Sigmoid colon (tissue), 7 donors: ENCODE measurements around the gene ZFYVE26. TPM values are rescaled to one million over a fixed set of nuclear protein-coding genes. Genes with fewer than 3 reads are reported as not detected.

Source experiments
- DNase-seq: peaks from one replicate; pipeline ENCODE4 v3.0.0-alpha.2; 2019
- H3K27ac ChIP-seq, 4 donors: fragments of 200-600 bp; sonication (generic); one replicate each; pipeline ENCODE4 v1.5.1; 2016 to 2019; ENCODE audit warnings: mild to moderate bottlenecking in 1 of 4
- H3K27me3 ChIP-seq, 3 donors: fragments of 200-600 bp; sonication (generic); one replicate each; pipeline ENCODE4 v1.5.1; 2019; ENCODE audit warnings: mild to moderate bottlenecking in 1 of 3
- H3K36me3 ChIP-seq, 4 donors: fragments of 200-600 bp; sonication (generic); one replicate each; pipeline ENCODE4 v1.5.1; 2016 to 2019
- H3K4me1 ChIP-seq, 4 donors: fragments of 200-600 bp; sonication (generic); one replicate each; pipeline ENCODE4 v1.5.1; 2017 to 2019
- H3K4me3 ChIP-seq, 4 donors: fragments of 200-600 bp; sonication (generic); one replicate each; pipeline ENCODE4 v1.5.1; 2017 to 2019; ENCODE audit warnings: mild to moderate bottlenecking in 2 of 4, moderate library complexity in 1 of 4
- H3K9me3 ChIP-seq, 4 donors: fragments of 200-600 bp in 3 of 4; sonication (generic) in 3 of 4; one replicate each; pipeline versions ENCODE4 v1.5.1 to v1.6.1; 2013 to 2019
- EP300 ChIP-seq, 4 donors: sonication (generic); formaldehyde crosslinking; IDR thresholded peaks; one replicate each; pipeline ENCODE4 v1.6.1; 2017; ENCODE audit warnings: antibody characterized with exemption in 4 of 4
- POLR2A ChIP-seq, 2 donors: fragments of 450-650 bp; IDR thresholded peaks; one replicate each; pipeline ENCODE4 v1.6.1; 2016; ENCODE audit warnings: antibody characterized with exemption in 2 of 2, mild to moderate bottlenecking in 2 of 2, moderate library complexity in 2 of 2
- POLR2AphosphoS5 ChIP-seq, 4 donors: sonication (generic); formaldehyde crosslinking; IDR thresholded peaks; one replicate each; pipeline ENCODE4 v1.6.1; 2017; ENCODE audit warnings: antibody characterized with exemption in 4 of 4
- WGBS, 2 donors: extraction: QIAGEN DNeasy Blood & Tissue Kit; methylation state at CpG; one replicate each; pipeline ENCODE4 v1.1.7; 2013; 5-methylcytosine and 5-hydroxymethylcytosine counted together
- intact Hi-C: fragments of 100-400 bp; cut with DNase I; formaldehyde crosslinking; loops from one replicate; pipeline ENCODE4 v1.15.1; 2023
- polyA plus RNA-seq, 3 donors: library from polyadenylated mRNA; stranded (reverse); fragments of 200-250 nt; gene quantifications; one replicate each; pipeline ENCODE4 v1.2.3, GENCODE V29; 2013
- total RNA-seq, 4 donors: library from RNA; depleted of rRNA; stranded (reverse); fragments of >200 nt; gene quantifications; one replicate each; pipeline ENCODE4 v1.1.0, GENCODE V29; 2016
- TF ChIP-seq, protein P1 (sequence below), 4 experiments: fragments of 450-650 bp in 3 of 4; fragments of 200-600 bp in 1 of 4; IDR thresholded peaks; one replicate each; pipeline ENCODE4 v1.5.1; 2016 to 2019; ENCODE audit warnings: antibody characterized with exemption in 4 of 4, mild to moderate bottlenecking in 3 of 4, moderate library complexity in 2 of 4
- donor health status: healthy with polysubstance abuse.
- donor health status: Bipolar disorder and iron deficiency.
- donor health status: healthy.

The ZFYVE26 gene
- total and polyA plus RNA-seq, 7 donors, result 1.8 to 48.7 (median 16.6) TPM

DNA sequence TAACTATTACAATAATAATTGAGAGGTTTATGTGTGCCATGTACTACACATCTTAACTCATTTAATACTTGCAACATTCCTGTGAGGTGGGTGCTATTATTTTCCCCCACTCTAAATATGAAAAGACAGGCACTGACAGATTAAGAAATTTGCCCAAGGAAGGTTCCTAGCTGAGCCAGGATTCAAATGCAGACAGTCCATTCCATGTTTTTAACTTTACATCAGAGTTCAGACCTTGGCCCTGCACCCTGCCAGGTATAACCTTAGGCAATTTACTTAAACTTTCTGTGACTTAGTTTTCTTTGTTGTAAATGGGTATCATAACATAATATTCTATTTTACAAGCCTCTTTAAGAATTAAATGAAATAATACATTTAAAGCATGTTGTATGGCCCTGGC is 88.1 kb downstream of the ZFYVE26 start:
- no peak for TF ChIP-seq POLR2AphosphoS5 (IDR thresholded peaks at IDR 0.05)
- Histone ChIP-seq H3K27me3 (no peaks in the 10 kb centered on the region), H3K4me3 (no peak overlapping the region), H3K36me3 (no peaks in the 10 kb centered on the region), H3K4me1 (no peaks in the 10 kb centered on the region), H3K27ac (no peak overlapping the region), H3K9me3 (no peaks in the 10 kb centered on the region)
- intact Hi-C loops, result no loop called here
- DNase-seq, result no peak

DNA sequence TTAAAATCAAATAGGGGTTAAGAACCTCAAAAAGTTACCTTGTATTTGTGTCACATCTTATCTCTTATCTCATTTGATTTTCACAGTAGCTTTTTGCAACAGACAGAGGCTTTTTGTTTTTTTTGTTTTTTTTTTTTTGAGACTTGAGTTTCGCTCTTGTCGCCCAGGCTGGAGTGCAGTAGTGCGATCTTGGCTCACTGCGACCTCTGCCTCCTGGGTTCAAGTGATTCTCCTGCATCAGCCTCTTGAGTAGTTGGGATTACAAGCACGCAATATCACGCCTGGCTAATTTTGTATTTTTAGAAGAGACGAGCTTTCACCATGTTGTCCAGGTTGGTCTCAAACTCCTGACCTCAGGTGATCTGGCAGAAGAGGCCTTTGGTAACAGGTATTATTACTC is 89.0 kb downstream of the ZFYVE26 start:
- intact Hi-C loops, result no loop called here
- TF ChIP-seq POLR2A (IDR thresholded peaks at IDR 0.05) (no peak), POLR2AphosphoS5 (IDR thresholded peaks at IDR 0.05) (no peak), EP300 (IDR thresholded peaks at IDR 0.05) (no peak)
- H3K4me3 ChIP-seq, result no peak overlapping the region
- DNase-seq, result no peak
- H3K27me3 ChIP-seq, result no peaks in the 10 kb centered on the region
- H3K9me3 ChIP-seq, result no peaks in the 10 kb centered on the region
- 97 to 98% methylated on average over 7 of the region's 7 CpGs for WGBS, 2 donors
- H3K4me1 ChIP-seq, result peaks cover 0 to 6% (median 3%) of the 10 kb centered on the region in 4 donors
- H3K36me3 ChIP-seq, result no peaks in the 10 kb centered on the region
- no peak overlapping the region for H3K27ac ChIP-seq

DNA sequence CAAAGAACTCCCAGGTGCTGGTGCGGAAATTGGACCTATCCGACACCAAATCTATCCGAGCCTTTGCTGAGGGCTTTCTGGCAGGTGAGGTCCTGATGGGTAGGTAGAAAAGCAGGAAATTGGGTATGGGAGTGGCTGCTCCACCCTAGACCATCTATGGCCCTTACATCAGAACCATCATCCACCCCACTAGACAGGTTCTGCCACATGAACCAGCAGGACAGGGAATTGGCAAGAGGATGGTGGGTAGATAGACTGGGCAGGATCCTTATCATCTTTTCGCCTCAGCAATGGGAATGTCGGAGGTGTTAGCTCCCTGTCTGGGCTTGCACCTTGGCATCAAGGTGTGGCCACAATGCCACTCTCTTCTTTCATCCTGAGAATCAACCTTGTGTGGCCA is 91.2 kb downstream of the ZFYVE26 start:
- Histone ChIP-seq H3K4me1 (peaks cover 0 to 12% (median 9%) of the 10 kb centered on the region in 4 donors), H3K9me3 (no peaks in the 10 kb centered on the region), H3K36me3 (no peaks in the 10 kb centered on the region), H3K4me3 (no peak overlapping the region), H3K27ac (no peak overlapping the region), H3K27me3 (no peaks in the 10 kb centered on the region)
- DNase-seq, result no peak
- 80 to 93% methylated on average over 5 of the region's 5 CpGs for WGBS, 2 donors
- no peak for TF ChIP-seq EP300 (IDR thresholded peaks at IDR 0.05)
- TF ChIP-seq, protein P1, sequence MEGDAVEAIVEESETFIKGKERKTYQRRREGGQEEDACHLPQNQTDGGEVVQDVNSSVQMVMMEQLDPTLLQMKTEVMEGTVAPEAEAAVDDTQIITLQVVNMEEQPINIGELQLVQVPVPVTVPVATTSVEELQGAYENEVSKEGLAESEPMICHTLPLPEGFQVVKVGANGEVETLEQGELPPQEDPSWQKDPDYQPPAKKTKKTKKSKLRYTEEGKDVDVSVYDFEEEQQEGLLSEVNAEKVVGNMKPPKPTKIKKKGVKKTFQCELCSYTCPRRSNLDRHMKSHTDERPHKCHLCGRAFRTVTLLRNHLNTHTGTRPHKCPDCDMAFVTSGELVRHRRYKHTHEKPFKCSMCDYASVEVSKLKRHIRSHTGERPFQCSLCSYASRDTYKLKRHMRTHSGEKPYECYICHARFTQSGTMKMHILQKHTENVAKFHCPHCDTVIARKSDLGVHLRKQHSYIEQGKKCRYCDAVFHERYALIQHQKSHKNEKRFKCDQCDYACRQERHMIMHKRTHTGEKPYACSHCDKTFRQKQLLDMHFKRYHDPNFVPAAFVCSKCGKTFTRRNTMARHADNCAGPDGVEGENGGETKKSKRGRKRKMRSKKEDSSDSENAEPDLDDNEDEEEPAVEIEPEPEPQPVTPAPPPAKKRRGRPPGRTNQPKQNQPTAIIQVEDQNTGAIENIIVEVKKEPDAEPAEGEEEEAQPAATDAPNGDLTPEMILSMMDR (IDR thresholded peaks at IDR 0.05), result no peak
- TF ChIP-seq POLR2AphosphoS5 (IDR thresholded peaks at IDR 0.05), result no peak
- no peak for TF ChIP-seq POLR2A (IDR thresholded peaks at IDR 0.05)
- intact Hi-C loops, result no loop called here

DNA sequence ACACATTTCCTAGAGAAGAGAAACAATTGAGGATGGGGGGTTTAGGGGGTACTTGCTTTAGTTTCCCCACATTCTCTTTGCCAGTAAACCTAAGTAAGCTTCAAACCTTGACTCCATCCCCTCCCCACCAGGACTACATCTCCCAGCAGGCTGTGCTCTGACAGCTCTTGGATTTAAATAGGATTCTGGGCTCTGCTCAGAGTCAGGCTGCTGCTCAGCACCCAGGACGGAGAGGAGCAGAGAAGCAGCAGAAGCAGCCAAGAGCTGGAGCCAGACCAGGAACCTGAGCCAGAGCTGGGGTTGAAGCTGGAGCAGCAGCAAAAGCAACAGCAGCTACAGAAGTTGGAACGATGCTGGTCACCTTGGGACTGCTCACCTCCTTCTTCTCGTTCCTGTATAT is 94.1 kb downstream of the ZFYVE26 start:
- H3K4me1 ChIP-seq, result peaks cover 0 to 12% (median 9%) of the 10 kb centered on the region in 4 donors
- 24 to 57% methylated on average over 3 of the region's 3 CpGs for WGBS, 2 donors
- peak overlapping the region in 2 of 4 donors; percentile 35 to 47 for H3K27ac ChIP-seq
- H3K27me3 ChIP-seq, result no peaks in the 10 kb centered on the region
- H3K9me3 ChIP-seq, result no peaks in the 10 kb centered on the region
- TF ChIP-seq POLR2AphosphoS5 (IDR thresholded peaks at IDR 0.05) (peak in 3 of 4 donors; percentile 10 to 61 (median 51)), EP300 (IDR thresholded peaks at IDR 0.05) (no peak), POLR2A (IDR thresholded peaks at IDR 0.05) (no peak)
- TF ChIP-seq, protein P1 (IDR thresholded peaks at IDR 0.05), result no peak
- peak; percentile 90 for DNase-seq
- no peaks in the 10 kb centered on the region for H3K36me3 ChIP-seq
- H3K4me3 ChIP-seq, result no peak overlapping the region
- intact Hi-C loops, result no loop called here

DNA sequence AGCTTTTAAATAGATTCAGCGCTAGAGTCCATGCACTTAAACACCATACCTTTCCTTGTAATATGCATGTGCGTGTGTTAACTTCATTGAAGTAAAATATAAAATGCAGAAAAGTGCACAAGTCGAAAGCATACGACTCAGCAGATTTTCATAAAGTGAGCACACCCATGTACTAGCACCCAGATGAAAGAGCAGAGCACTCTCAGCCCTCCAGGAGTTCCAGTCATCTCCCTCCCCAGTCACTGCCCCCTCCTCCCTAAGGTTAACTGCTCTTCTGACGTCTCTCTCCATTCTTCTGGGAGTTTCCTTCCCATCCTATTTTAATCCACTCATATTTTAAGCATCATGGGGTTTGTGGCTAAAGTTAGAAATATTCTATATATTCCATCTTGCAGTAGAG is 94.5 kb downstream of the ZFYVE26 start:
- Histone ChIP-seq H3K4me3 (no peak overlapping the region), H3K4me1 (peaks cover 0 to 12% (median 9%) of the 10 kb centered on the region in 4 donors)
- WGBS, 2 donors, result 72 to 75% methylated on average over 5 of the region's 5 CpGs

More for the DNA sequence above, 94.5 kb downstream of the ZFYVE26 start:
- no peak for TF ChIP-seq EP300 (IDR thresholded peaks at IDR 0.05)
- TF ChIP-seq POLR2AphosphoS5 (IDR thresholded peaks at IDR 0.05), result no peak
- TF ChIP-seq POLR2A (IDR thresholded peaks at IDR 0.05), result no peak
- TF ChIP-seq, protein P1 (IDR thresholded peaks at IDR 0.05), result no peak
- no peaks in the 10 kb centered on the region for H3K9me3 ChIP-seq
- H3K27me3 ChIP-seq, result no peaks in the 10 kb centered on the region
- peak overlapping the region in 1 of 4 donors; percentile 47 for H3K27ac ChIP-seq
- no peak for DNase-seq
- intact Hi-C loops, result no loop called here
- H3K36me3 ChIP-seq, result no peaks in the 10 kb centered on the region
